Psoas muscle (tissue), 8 donors: ENCODE measurements around the gene FRY. TPM values are rescaled to one million over a fixed set of nuclear protein-coding genes. Genes with fewer than 3 reads are reported as not detected.

Experiments
- ATAC-seq, 4 donors: fragments of 200-7000 bp; cut with Tn5 transposase; one replicate each; pipeline ENCODE4 v1.9.1; 2020; ENCODE audit warnings: moderate library complexity in 3 of 4, mild to moderate bottlenecking in 2 of 4
- DNase-seq, 2 donors: peaks; one replicate each; pipeline ENCODE4 v3.0.0-alpha.2; 2020
- H3K27ac ChIP-seq: fragments of 200-600 bp; one replicate; pipeline ENCODE4 v1.8.0; 2022
- H3K27me3 ChIP-seq, 3 donors: fragments of 200-600 bp in 1 of 3; one replicate each; pipeline versions ENCODE4 v1.6.1 to v1.8.0; 2013 to 2022; ENCODE audit warnings: low read length in 2 of 3, mild to moderate bottlenecking in 2 of 3, moderate library complexity in 1 of 3; ENCODE audit not compliant: insufficient read depth in 3 of 3
- H3K36me3 ChIP-seq, 2 donors: fragments of 200-600 bp in 1 of 2; one replicate each; pipeline versions ENCODE4 v1.6.1 to v1.8.0; 2013 to 2022; ENCODE audit warnings: low read depth in 1 of 2, mild to moderate bottlenecking in 1 of 2, moderate library complexity in 1 of 2; ENCODE audit not compliant: insufficient read depth in 1 of 2
- H3K4me1 ChIP-seq: fragments of 200-600 bp; one replicate; pipeline ENCODE4 v1.8.0; 2022
- H3K4me3 ChIP-seq: fragments of 200-600 bp; one replicate; pipeline ENCODE4 v1.8.0; 2022; ENCODE audit warnings: mild to moderate bottlenecking
- H3K9me3 ChIP-seq: fragments of 200-600 bp; one replicate; pipeline ENCODE4 v1.8.0; 2022
- WGBS, 3 donors: extraction: QIAGEN DNeasy Blood & Tissue Kit; methylation state at CpG; one replicate each; pipeline versions ENCODE4 v1.1.6 to v1.1.7; 2013; 5-methylcytosine and 5-hydroxymethylcytosine counted together
- intact Hi-C, 2 donors: fragments of 100-400 bp; cut with DNase I; formaldehyde crosslinking; loops; one replicate each; pipeline versions ENCODE4 v1.11.0 to v1.14.2; 2022
- polyA plus RNA-seq, 3 donors: library from polyadenylated mRNA; stranded (reverse); fragments of 200-250 nt; gene quantifications; one replicate each; pipeline ENCODE4 v1.2.3, GENCODE V29; 2013
- total RNA-seq, 4 donors: library from RNA; stranded (reverse); fragmentation: NEBNext Ultra II Directional in 2 of 4; extraction: Animal tissue kit (Norgen Biotek cat#: 25700) in 2 of 4; gene quantifications; one replicate each; pipeline versions ENCODE4 v1.2.1 to v1.2.4, GENCODE V29; 2021 to 2023
- TF ChIP-seq, protein P1 (sequence below): fragments of 200-600 bp; IDR thresholded peaks from one replicate; pipeline ENCODE4 v1.8.0; 2022; ENCODE audit warnings: antibody characterized with exemption
- donor health status: healthy with polysubstance abuse.
- donor health status: DM: no; HTN: no; CAD: no; lungs with moderate emphysema.
- donor health status: Bipolar disorder and iron deficiency.
- donor health status: healthy.
- donor health status: DM: yes; HTN: yes; CAD: no.
- donor health status: DM: no; HTN: no; CAD: no.
- donor health status: DM: no; HTN: no; CAD: no.
- donor health status: DM: yes; HTN: yes; CAD: no.

Gene FRY
- total and polyA plus RNA-seq, 7 donors: 7.1 to 56.9 (median 24.0) TPM

- Histone ChIP-seq H3K27me3 (no peaks in the 10 kb centered on the region), H3K36me3 (no peaks in the 10 kb centered on the region), H3K4me3 (no peak overlapping the region), H3K27ac (no peak overlapping the region), H3K4me1 (peaks cover 31% of the 10 kb centered on the region), H3K9me3 (no peaks in the 10 kb centered on the region)
- WGBS, 3 donors: 71 to 86% (median 74%) methylated on average over 5 of the region's 5 CpGs
- TF ChIP-seq, protein P1, sequence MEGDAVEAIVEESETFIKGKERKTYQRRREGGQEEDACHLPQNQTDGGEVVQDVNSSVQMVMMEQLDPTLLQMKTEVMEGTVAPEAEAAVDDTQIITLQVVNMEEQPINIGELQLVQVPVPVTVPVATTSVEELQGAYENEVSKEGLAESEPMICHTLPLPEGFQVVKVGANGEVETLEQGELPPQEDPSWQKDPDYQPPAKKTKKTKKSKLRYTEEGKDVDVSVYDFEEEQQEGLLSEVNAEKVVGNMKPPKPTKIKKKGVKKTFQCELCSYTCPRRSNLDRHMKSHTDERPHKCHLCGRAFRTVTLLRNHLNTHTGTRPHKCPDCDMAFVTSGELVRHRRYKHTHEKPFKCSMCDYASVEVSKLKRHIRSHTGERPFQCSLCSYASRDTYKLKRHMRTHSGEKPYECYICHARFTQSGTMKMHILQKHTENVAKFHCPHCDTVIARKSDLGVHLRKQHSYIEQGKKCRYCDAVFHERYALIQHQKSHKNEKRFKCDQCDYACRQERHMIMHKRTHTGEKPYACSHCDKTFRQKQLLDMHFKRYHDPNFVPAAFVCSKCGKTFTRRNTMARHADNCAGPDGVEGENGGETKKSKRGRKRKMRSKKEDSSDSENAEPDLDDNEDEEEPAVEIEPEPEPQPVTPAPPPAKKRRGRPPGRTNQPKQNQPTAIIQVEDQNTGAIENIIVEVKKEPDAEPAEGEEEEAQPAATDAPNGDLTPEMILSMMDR: no peak
- intact Hi-C loops: loop anchor here in 1 of 2 donors (10.0 kb wide), 1 partner anchor 50 kb away; no protein-coding TSS in a partner anchor
- ATAC-seq (no peak), DNase-seq (no peak)
Measured at GRCh38 chr13:32114284-32114950, 82.8 kb downstream of the FRY start.

- H3K27me3 ChIP-seq: no peaks in the 10 kb centered on the region
- peak overlapping the region; percentile 51 for H3K27ac ChIP-seq
- TF ChIP-seq, protein P1: no peak
- peaks cover 33% of the 10 kb centered on the region for H3K4me1 ChIP-seq
- DNase-seq (no peak), ATAC-seq (no peak)
- no peaks in the 10 kb centered on the region for H3K36me3 ChIP-seq
- H3K9me3 ChIP-seq: no peaks in the 10 kb centered on the region
- WGBS, 3 donors: 31 to 43% (median 36%) methylated on average over 2 of the region's 2 CpGs
- intact Hi-C loops: loop anchor here (5.0 to 10.0 kb wide), 2 partner anchors 50 to 53 kb away; no protein-coding TSS in a partner anchor
- H3K4me3 ChIP-seq: no peak overlapping the region
Measured at GRCh38 chr13:32115066-32115465, 83.5 kb downstream of the FRY start.

- Histone ChIP-seq H3K4me1 (peaks cover 33% of the 10 kb centered on the region), H3K9me3 (no peaks in the 10 kb centered on the region), H3K27ac (peak overlapping the region; percentile 87), H3K4me3 (no peak overlapping the region), H3K27me3 (no peaks in the 10 kb centered on the region), H3K36me3 (no peaks in the 10 kb centered on the region)
- intact Hi-C loops: loop anchor here (5.0 to 10.0 kb wide), 2 partner anchors 51 to 54 kb away; no protein-coding TSS in a partner anchor
- TF ChIP-seq, protein P1: no peak
- 88 to 95% (median 93%) methylated on average over 5 of the region's 5 CpGs for WGBS, 3 donors
- DNase-seq (no peak), ATAC-seq (no peak)
Measured at GRCh38 chr13:32116210-32116609, 84.6 kb downstream of the FRY start.

DNA sequence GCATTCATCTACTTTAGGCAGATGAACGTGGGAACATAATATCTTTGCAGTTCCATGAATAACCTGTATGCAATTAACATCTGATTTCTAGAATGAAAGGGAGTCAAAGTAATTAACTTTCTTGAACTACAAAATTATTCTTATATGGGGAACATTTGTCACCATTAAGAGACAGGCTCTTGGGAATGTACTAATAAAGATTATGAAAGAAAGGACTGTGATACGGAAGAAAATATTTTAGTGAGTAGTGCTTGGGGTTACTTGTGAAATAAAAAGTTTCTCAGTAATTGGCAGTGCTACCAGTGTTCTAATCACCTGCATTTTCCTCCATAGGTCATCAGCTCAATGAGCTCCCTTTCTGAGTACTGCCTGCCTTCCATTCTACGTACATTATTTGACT lies 85.4 kb downstream of the FRY start:
- Histone ChIP-seq H3K36me3 (no peaks in the 10 kb centered on the region), H3K4me1 (peaks cover 33% of the 10 kb centered on the region), H3K27me3 (no peaks in the 10 kb centered on the region), H3K4me3 (peak overlapping the region; percentile 19), H3K9me3 (no peaks in the 10 kb centered on the region), H3K27ac (peak overlapping the region; percentile 87)
- DNase-seq (no peak), ATAC-seq (peak in 2 of 4 donors; percentile 7 to 13)
- WGBS, 3 donors: 56 to 86% (median 58%) methylated on average over 3 of the region's 3 CpGs
- TF ChIP-seq, protein P1: no peak
- intact Hi-C loops: loop anchor here (5.0 to 10.0 kb wide), 2 partner anchors 52 to 55 kb away; no protein-coding TSS in a partner anchor
